SK-N-SH treated with all-trans-retinoic acid at 6 μM for 48 hours (cell line): ENCODE results near the gene NEK10.

ENCODE experiments used
- PPARA ChIP-seq: fragments of 250-450 bp; sonication (Bioruptor Pico); IDR thresholded peaks from 2 replicates; pipeline ENCODE4 v1.5.0; 2020; ENCODE audit warnings: mild to moderate bottlenecking, borderline replicate concordance
- TOX ChIP-seq: fragments of 250-450 bp; sonication (Bioruptor Pico); IDR thresholded peaks from 2 replicates; pipeline ENCODE4 v1.8.0; 2021; ENCODE audit warnings: mild to moderate bottlenecking, moderate library complexity, borderline replicate concordance

DNA sequence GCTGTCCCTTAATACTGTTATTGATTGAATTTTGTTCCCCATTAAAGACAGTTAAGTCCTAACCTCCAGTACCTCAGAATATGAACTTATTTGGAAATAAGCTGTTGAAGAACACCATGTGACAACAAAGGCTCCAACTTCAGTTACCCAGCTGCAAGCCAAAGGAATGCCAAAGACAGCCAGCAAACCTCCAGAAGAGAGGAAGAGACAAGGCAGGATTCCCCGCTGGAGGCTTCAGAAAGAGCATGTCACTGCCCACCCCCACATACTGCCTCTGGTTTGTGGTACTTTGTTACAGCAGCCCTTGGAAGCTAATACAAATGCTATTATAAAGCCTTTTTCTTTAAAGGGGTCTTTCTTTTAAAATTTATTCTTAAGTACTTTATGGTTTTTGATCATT lies 18.4 kb upstream of the NEK10 start:
- TF ChIP-seq TOX (no peak), PPARA (CRISPR knock-in tag) (no peak)
